ENCODE measurements around the gene ADAMTS15. TPM values are rescaled to one million over a fixed set of nuclear protein-coding genes. Genes with fewer than 3 reads are reported as not detected.

The ADAMTS15 gene
- total RNA-seq, 2 donors from 2014 or later, result 4.0 to 9.9 TPM

- no peaks in the 10 kb centered on the region for H3K36me3 ChIP-seq
- no peak overlapping the region for H3K9ac ChIP-seq (ENCODE audit: low read depth in 2 of 2, low read length in 2 of 2)
- no peaks in the 10 kb centered on the region for H3K9me3 ChIP-seq
- peaks cover 7% of the 10 kb centered on the region for H3K4me1 ChIP-seq
- H3K27ac ChIP-seq, result no peak overlapping the region
- no peak overlapping the region for H3K4me3 ChIP-seq
- no peaks in the 10 kb centered on the region for H3K27me3 ChIP-seq
- no peak for DNase-seq
- TF ChIP-seq CTCF (IDR thresholded peaks at IDR 0.05), result no peak
- intact Hi-C loops (cut with DNase I), result loop anchor here (5.0 kb wide), 1 partner anchor 337 kb away; no protein-coding TSS in a partner anchor
These were observed 2.7 kb upstream of the ADAMTS15 start for GRCh38 chr11:130445788-130446187.

- TF ChIP-seq CTCF (IDR thresholded peaks at IDR 0.05), result no peak
- Histone ChIP-seq H3K4me3 (peak overlapping the region; percentile 42), H3K36me3 (no peaks in the 10 kb centered on the region), H3K4me1 (peaks cover 7% of the 10 kb centered on the region), H3K27ac (peak overlapping the region; percentile 64), H3K9ac (ENCODE audit: low read depth in 2 of 2, low read length in 2 of 2) (peak overlapping the region in 1 of 2 donors; percentile 52), H3K9me3 (no peaks in the 10 kb centered on the region), H3K27me3 (no peaks in the 10 kb centered on the region)
- intact Hi-C loops (cut with DNase I), result loop anchor here (5.0 kb wide), 1 partner anchor 334 kb away; no protein-coding TSS in a partner anchor
- DNase-seq, result no peak
These were observed 418 bp upstream of the ADAMTS15 start for GRCh38 chr11:130448039-130448415.

GRCh38 chr11:130449310-130449990 lies 1.0 kb downstream of the ADAMTS15 start:
- TF ChIP-seq CTCF (IDR thresholded peaks at IDR 0.05), result no peak
- Histone ChIP-seq H3K27ac (no peak overlapping the region), H3K4me1 (peaks cover 7% of the 10 kb centered on the region), H3K9ac (ENCODE audit: low read depth in 2 of 2, low read length in 2 of 2) (peak overlapping the region; percentile 52 to 67), H3K4me3 (peak overlapping the region; percentile 42), H3K9me3 (no peaks in the 10 kb centered on the region), H3K36me3 (no peaks in the 10 kb centered on the region), H3K27me3 (no peaks in the 10 kb centered on the region)
- intact Hi-C loops (cut with DNase I), result loop anchor here (5.0 kb wide), 1 partner anchor 333 kb away; no protein-coding TSS in a partner anchor
- DNase-seq, result peak; percentile 33

GRCh38 chr11:130449996-130450769 lies 1.7 kb downstream of the ADAMTS15 start:
- Histone ChIP-seq H3K4me3 (peak overlapping the region; percentile 42), H3K27ac (no peak overlapping the region), H3K9ac (ENCODE audit: low read depth in 2 of 2, low read length in 2 of 2) (peak overlapping the region in 1 of 2 donors; percentile 67), H3K36me3 (no peaks in the 10 kb centered on the region), H3K9me3 (no peaks in the 10 kb centered on the region), H3K4me1 (peaks cover 7% of the 10 kb centered on the region), H3K27me3 (no peaks in the 10 kb centered on the region)
- peak; percentile 86 for DNase-seq
- TF ChIP-seq CTCF (IDR thresholded peaks at IDR 0.05), result peak; percentile 28
- intact Hi-C loops (cut with DNase I), result loop anchor here (5.0 to 10.0 kb wide), 2 partner anchors 175 to 332 kb away; no protein-coding TSS in a partner anchor

GRCh38 chr11:130451231-130452019 lies 3.0 kb downstream of the ADAMTS15 start:
- H3K36me3 ChIP-seq, result no peaks in the 10 kb centered on the region
- DNase-seq, result peak; percentile 32
- peaks cover 7% of the 10 kb centered on the region for H3K4me1 ChIP-seq
- no peaks in the 10 kb centered on the region for H3K27me3 ChIP-seq
- no peak overlapping the region for H3K4me3 ChIP-seq
- intact Hi-C loops (cut with DNase I), result loop anchor here (10.0 kb wide), 1 partner anchor 173 kb away; no protein-coding TSS in a partner anchor
- TF ChIP-seq CTCF (IDR thresholded peaks at IDR 0.05), result no peak
- no peaks in the 10 kb centered on the region for H3K9me3 ChIP-seq
- H3K27ac ChIP-seq, result peak overlapping the region; percentile 6
- H3K9ac ChIP-seq (ENCODE audit: low read depth in 2 of 2, low read length in 2 of 2), result no peak overlapping the region

All from colonic mucosa (tissue), 4 donors.